ENCODE measurements around the gene AADACL3. TPM values are rescaled to one million over a fixed set of nuclear protein-coding genes. Genes with fewer than 3 reads are reported as not detected.

Gene AADACL3
- polyA plus RNA-seq, 4 donors = not detected

DNA sequence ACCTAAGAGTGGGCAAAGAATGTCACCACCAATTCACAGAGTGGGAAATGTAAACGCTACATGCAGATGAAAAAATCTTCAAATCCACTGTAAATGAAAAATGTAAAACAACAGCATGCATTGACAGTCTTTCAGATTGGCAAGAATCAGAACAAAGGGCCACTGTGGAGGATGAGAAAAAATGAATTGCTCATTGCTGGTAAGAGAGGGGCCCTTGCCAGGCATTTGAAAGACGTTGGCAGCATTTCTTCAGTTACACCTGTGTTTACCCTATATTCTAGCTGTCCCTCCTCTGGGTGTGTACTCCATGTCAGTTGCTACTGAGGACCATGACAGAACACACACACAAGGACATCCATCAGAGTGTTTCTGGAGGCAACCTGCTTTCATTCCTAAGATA lies 25.8 kb upstream of the AADACL3 start:
- Histone ChIP-seq H3K36me3 (ENCODE audit: control insufficient read depth in 3 of 3, insufficient read depth in 2 of 3, low read depth in 1 of 3, low read length in 3 of 3) (no peaks in the 10 kb centered on the region), H3K27me3 (ENCODE audit: control insufficient read depth in 3 of 3, insufficient read depth in 3 of 3, low read length in 3 of 3) (no peaks in the 10 kb centered on the region), H3K4me1 (ENCODE audit: control insufficient read depth in 3 of 3, insufficient read depth in 2 of 3, low read depth in 1 of 3, low read length in 2 of 3) (no peaks in the 10 kb centered on the region), H3K4me3 (ENCODE audit: low read depth in 1 of 3, low read length in 3 of 3) (no peak overlapping the region), H3K27ac (ENCODE audit: low read depth in 1 of 3, low read length in 2 of 3) (no peak overlapping the region), H3K9me3 (ENCODE audit: control insufficient read depth in 2 of 2, insufficient read depth in 1 of 2, low read depth in 1 of 2, low read length in 1 of 2) (no peaks in the 10 kb centered on the region)
- FAIRE-seq = no peak
- WGBS, 3 donors = 25 to 58% (median 33%) methylated on average over 2 of the region's 2 CpGs
- DNase-seq = no peak

DNA sequence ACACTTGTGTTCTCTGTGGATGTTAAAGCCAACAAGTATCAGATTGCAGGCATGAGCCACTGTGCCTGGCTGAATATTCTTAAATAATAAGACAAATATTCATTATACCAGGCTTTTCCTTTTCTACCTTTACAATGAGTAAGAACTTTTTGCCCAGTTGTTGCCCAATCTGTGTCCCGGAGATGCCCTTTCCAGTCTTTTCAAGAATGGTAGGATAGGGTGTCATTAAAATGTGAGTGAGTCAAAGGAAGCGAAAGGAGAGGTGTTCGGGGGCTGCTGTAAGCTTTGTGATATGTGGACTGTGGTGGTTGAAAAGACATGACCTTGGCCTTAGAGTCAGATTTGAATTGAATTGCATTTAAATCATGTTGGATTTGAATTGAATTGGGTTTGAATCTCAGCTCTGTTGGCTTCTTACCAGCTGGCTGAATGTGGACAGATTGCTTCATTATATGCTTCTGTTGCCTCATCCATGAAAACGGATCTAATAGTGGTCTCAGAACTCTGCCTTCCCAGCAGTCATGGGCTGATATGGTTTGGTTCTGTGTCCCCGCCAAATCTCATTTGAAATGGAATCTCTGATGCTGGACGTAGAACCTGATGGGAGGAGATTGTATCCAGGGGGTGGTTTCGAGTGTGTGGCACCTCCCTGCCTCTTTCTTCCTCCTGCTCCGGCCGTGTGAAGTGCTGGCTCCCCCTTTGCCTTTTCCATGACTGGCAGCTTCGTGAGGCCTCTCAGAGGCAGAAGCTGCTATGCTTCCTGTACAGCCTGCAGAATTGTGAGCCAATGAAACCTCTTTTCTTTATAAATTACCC lies 22.7 kb upstream of the AADACL3 start:
- Histone ChIP-seq H3K4me3 (ENCODE audit: low read depth in 1 of 3, low read length in 3 of 3) (no peak overlapping the region), H3K9me3 (ENCODE audit: control insufficient read depth in 2 of 2, insufficient read depth in 1 of 2, low read depth in 1 of 2, low read length in 1 of 2) (no peaks in the 10 kb centered on the region), H3K4me1 (ENCODE audit: control insufficient read depth in 3 of 3, insufficient read depth in 2 of 3, low read depth in 1 of 3, low read length in 2 of 3) (no peaks in the 10 kb centered on the region), H3K27me3 (ENCODE audit: control insufficient read depth in 3 of 3, insufficient read depth in 3 of 3, low read length in 3 of 3) (no peaks in the 10 kb centered on the region), H3K36me3 (ENCODE audit: control insufficient read depth in 3 of 3, insufficient read depth in 2 of 3, low read depth in 1 of 3, low read length in 3 of 3) (no peaks in the 10 kb centered on the region), H3K27ac (ENCODE audit: low read depth in 1 of 3, low read length in 2 of 3) (no peak overlapping the region)
- WGBS, 3 donors = 64 to 76% (median 66%) methylated on average over 10 of the region's 10 CpGs
- no peak for FAIRE-seq
- no peak for DNase-seq

DNA sequence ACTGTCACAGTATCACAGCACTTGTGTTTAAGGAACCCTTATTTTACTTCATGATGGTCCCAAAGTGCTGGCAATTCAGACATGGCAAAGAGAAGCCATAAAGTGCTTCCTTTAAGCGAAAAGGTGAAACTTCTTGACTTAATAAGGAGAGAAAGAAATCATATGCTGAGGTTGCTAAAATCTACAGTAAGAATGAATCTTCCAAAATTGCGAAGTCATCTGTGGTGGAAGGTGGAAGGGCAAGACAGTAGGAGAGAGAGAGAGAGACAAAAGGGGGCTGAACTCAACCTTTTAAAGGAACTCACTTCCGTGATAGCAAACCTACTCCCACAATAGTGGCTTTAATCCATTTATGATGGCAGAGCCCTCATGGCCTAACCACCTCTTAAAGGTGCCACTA lies 19.3 kb upstream of the AADACL3 start:
- FAIRE-seq (no peak), DNase-seq (no peak)
- WGBS, 3 donors = 83 to 86% (median 83%) methylated on average over 3 of the region's 3 CpGs
- no peak overlapping the region for H3K4me3 ChIP-seq (ENCODE audit: low read depth in 1 of 3, low read length in 3 of 3)
- no peaks in the 10 kb centered on the region for H3K27me3 ChIP-seq (ENCODE audit: control insufficient read depth in 3 of 3, insufficient read depth in 3 of 3, low read length in 3 of 3)
- H3K27ac ChIP-seq (ENCODE audit: low read depth in 1 of 3, low read length in 2 of 3) = no peak overlapping the region
- no peaks in the 10 kb centered on the region for H3K36me3 ChIP-seq (ENCODE audit: control insufficient read depth in 3 of 3, insufficient read depth in 2 of 3, low read depth in 1 of 3, low read length in 3 of 3)
- H3K4me1 ChIP-seq (ENCODE audit: control insufficient read depth in 3 of 3, insufficient read depth in 2 of 3, low read depth in 1 of 3, low read length in 2 of 3) = no peaks in the 10 kb centered on the region
- no peaks in the 10 kb centered on the region for H3K9me3 ChIP-seq (ENCODE audit: control insufficient read depth in 2 of 2, insufficient read depth in 1 of 2, low read depth in 1 of 2, low read length in 1 of 2)

DNA sequence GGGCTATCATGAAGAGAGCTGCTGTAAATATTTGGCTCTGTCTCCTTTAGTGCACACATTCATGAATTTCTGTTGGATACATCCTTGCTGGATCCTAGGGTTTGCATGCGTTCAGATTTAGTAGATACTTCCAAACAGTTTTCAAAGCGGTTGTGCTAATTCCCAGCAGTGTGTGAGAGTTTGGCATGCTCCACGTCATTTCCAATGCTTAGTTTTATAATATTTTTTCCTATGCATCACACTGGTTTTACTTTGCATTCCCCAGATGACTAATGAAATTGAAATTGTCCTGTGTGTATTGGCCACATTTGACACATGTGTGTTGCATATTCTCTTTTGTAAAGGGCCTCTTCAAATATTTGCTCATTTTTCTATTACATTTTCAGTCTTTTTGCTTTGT lies 18.5 kb upstream of the AADACL3 start:
- FAIRE-seq (no peak), DNase-seq (no peak)
- Histone ChIP-seq H3K36me3 (ENCODE audit: control insufficient read depth in 3 of 3, insufficient read depth in 2 of 3, low read depth in 1 of 3, low read length in 3 of 3) (no peaks in the 10 kb centered on the region), H3K27me3 (ENCODE audit: control insufficient read depth in 3 of 3, insufficient read depth in 3 of 3, low read length in 3 of 3) (no peaks in the 10 kb centered on the region), H3K9me3 (ENCODE audit: control insufficient read depth in 2 of 2, insufficient read depth in 1 of 2, low read depth in 1 of 2, low read length in 1 of 2) (no peaks in the 10 kb centered on the region), H3K4me1 (ENCODE audit: control insufficient read depth in 3 of 3, insufficient read depth in 2 of 3, low read depth in 1 of 3, low read length in 2 of 3) (no peaks in the 10 kb centered on the region), H3K4me3 (ENCODE audit: low read depth in 1 of 3, low read length in 3 of 3) (no peak overlapping the region), H3K27ac (ENCODE audit: low read depth in 1 of 3, low read length in 2 of 3) (no peak overlapping the region)
- WGBS, 3 donors = 78 to 89% (median 85%) methylated on average over 3 of the region's 3 CpGs

DNA sequence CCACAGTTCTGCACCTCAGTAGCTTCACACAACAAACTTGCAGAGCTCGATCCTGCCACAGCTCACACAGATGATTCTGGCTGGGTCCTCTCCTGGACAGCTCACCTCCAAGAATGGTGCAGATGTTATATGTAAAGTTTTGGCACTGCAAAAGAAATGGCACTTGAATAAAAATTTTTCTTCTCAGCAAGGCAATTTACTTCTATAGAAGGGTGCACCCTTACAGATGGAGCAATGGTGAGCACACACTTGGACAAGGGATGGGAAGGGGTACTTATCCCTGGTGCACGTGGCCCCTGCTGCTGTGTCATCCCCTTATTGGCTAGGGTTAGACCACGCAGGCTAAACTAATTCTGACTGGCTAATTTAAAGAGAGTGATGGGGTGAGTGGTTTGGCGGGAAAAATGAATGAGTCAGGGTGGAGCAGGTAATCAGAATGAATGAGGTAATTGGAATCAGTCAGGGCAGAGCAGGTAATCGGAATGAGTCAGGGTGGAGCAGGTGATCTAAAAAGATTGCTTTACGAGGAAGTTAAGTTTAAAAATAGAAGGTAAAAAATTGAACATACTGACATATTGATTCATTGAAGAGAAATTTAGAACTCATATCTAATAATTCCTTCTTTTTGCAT lies 12.0 kb upstream of the AADACL3 start:
- FAIRE-seq = no peak
- WGBS, 3 donors = 49 to 69% (median 55%) methylated on average over 6 of the region's 6 CpGs
- peaks cover 0 to 3% (median 0%) of the 10 kb centered on the region in 3 donors for H3K4me1 ChIP-seq (ENCODE audit: control insufficient read depth in 3 of 3, insufficient read depth in 2 of 3, low read depth in 1 of 3, low read length in 2 of 3)

DNA sequence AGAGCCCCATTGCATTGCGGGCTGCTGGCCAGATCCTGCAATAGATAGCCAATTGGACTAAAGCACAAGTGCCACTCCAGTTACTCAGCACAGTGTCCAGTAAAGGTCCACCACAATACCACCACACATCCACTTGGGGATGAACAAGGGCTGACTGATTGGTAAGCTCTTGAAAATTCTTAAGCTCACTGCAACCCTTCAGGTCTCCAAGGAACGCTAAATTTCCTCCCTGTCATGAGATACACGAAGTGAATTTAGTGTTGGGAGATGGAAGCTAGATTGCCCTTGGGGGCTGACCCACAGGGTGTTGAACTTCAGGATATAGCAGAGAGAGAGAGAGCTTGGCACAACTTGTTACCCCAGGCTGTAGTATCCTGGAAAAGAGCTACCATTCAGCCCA lies 9.8 kb upstream of the AADACL3 start:
- H3K27ac ChIP-seq (ENCODE audit: low read depth in 1 of 3, low read length in 2 of 3) = no peak overlapping the region
- no peaks in the 10 kb centered on the region for H3K36me3 ChIP-seq (ENCODE audit: control insufficient read depth in 3 of 3, insufficient read depth in 2 of 3, low read depth in 1 of 3, low read length in 3 of 3)
- H3K4me3 ChIP-seq (ENCODE audit: low read depth in 1 of 3, low read length in 3 of 3) = no peak overlapping the region
- peaks cover 0 to 16% of the 10 kb centered on the region in 2 donors for H3K9me3 ChIP-seq (ENCODE audit: control insufficient read depth in 2 of 2, insufficient read depth in 1 of 2, low read depth in 1 of 2, low read length in 1 of 2)
- H3K4me1 ChIP-seq (ENCODE audit: control insufficient read depth in 3 of 3, insufficient read depth in 2 of 3, low read depth in 1 of 3, low read length in 2 of 3) = peaks cover 0 to 10% (median 0%) of the 10 kb centered on the region in 3 donors
- FAIRE-seq = no peak
- H3K27me3 ChIP-seq (ENCODE audit: control insufficient read depth in 3 of 3, insufficient read depth in 3 of 3, low read length in 3 of 3) = peaks cover 0 to 4% (median 0%) of the 10 kb centered on the region in 3 donors
- DNase-seq = no peak
- WGBS, 3 donors = 86 to 89% (median 88%) methylated on average over 3 of the region's 3 CpGs

More for the DNA sequence above, 12.0 kb upstream of the AADACL3 start:
- Histone ChIP-seq H3K36me3 (ENCODE audit: control insufficient read depth in 3 of 3, insufficient read depth in 2 of 3, low read depth in 1 of 3, low read length in 3 of 3) (no peaks in the 10 kb centered on the region), H3K4me3 (ENCODE audit: low read depth in 1 of 3, low read length in 3 of 3) (no peak overlapping the region), H3K27me3 (ENCODE audit: control insufficient read depth in 3 of 3, insufficient read depth in 3 of 3, low read length in 3 of 3) (peaks cover 0 to 4% (median 0%) of the 10 kb centered on the region in 3 donors), H3K27ac (ENCODE audit: low read depth in 1 of 3, low read length in 2 of 3) (no peak overlapping the region), H3K9me3 (ENCODE audit: control insufficient read depth in 2 of 2, insufficient read depth in 1 of 2, low read depth in 1 of 2, low read length in 1 of 2) (peaks cover 0 to 16% of the 10 kb centered on the region in 2 donors)
- no peak for DNase-seq

DNA sequence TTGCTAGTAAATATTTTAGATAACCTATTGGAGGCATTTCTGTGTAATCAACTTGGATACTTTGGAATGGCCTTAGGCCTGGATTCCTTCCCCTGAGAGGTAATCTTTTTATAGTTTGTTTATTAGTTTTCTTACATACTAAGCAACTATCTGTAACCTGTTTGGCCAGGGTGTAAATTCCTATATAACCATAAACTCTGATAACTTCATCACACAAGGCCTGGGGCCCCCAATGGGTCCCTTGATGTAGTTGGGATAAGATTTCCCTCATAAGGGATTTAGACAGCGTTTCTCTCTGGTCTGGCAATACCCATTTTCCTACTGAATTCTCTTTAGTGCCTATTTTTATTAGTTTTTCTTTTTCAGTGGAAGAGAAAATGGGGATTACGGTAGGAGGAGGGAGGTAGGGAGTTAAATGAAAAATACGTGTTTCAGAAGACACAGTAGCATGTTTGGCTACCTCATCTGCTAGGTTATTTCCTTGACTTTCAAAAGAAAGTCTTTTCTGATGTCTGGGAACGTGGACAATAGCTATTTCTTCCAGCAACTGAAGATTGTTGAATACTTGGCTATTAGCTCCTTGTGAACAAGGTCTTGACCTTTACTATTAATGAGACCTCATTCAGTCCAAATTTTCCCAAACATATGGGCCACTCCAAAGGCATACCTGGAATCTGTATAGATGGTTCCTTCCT lies 7.4 kb upstream of the AADACL3 start:
- FAIRE-seq (no peak), DNase-seq (peak in 1 of 2 donors; percentile 87)
- H3K36me3 ChIP-seq (ENCODE audit: control insufficient read depth in 3 of 3, insufficient read depth in 2 of 3, low read depth in 1 of 3, low read length in 3 of 3) = no peaks in the 10 kb centered on the region
- WGBS, 3 donors = 36 to 53% (median 42%) methylated on average over 4 of the region's 4 CpGs
- H3K27me3 ChIP-seq (ENCODE audit: control insufficient read depth in 3 of 3, insufficient read depth in 3 of 3, low read length in 3 of 3) = peaks cover 0 to 2% (median 0%) of the 10 kb centered on the region in 3 donors
- H3K4me3 ChIP-seq (ENCODE audit: low read depth in 1 of 3, low read length in 3 of 3) = no peak overlapping the region
- peaks cover 0 to 10% (median 0%) of the 10 kb centered on the region in 3 donors for H3K4me1 ChIP-seq (ENCODE audit: control insufficient read depth in 3 of 3, insufficient read depth in 2 of 3, low read depth in 1 of 3, low read length in 2 of 3)
- peak overlapping the region in 1 of 3 donors; percentile 67 for H3K27ac ChIP-seq (ENCODE audit: low read depth in 1 of 3, low read length in 2 of 3)
- H3K9me3 ChIP-seq (ENCODE audit: control insufficient read depth in 2 of 2, insufficient read depth in 1 of 2, low read depth in 1 of 2, low read length in 1 of 2) = peaks cover 0 to 10% of the 10 kb centered on the region in 2 donors

DNA sequence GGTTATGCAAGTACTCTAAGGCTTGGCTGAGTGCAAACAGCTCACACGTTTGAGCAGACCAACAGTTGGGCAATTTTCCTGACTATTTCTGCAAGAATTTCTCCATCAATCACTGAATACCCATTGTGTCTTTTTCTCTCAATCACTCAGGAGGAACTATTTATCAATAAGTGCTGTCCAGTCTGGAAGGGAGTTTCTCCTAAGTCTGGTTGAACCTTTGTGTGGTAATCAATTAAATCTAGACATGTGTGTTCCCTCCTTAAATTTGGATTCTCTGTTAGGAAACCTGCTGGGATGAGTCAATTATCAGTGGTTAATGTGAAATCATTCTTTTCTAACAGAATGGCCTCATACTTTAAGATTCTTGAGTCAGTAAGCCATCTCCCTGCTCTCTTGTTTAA lies 6.8 kb upstream of the AADACL3 start:
- H3K9me3 ChIP-seq (ENCODE audit: control insufficient read depth in 2 of 2, insufficient read depth in 1 of 2, low read depth in 1 of 2, low read length in 1 of 2) = peaks cover 0 to 4% of the 10 kb centered on the region in 2 donors
- H3K36me3 ChIP-seq (ENCODE audit: control insufficient read depth in 3 of 3, insufficient read depth in 2 of 3, low read depth in 1 of 3, low read length in 3 of 3) = no peaks in the 10 kb centered on the region
- DNase-seq (peak in 1 of 2 donors; percentile 62), FAIRE-seq (no peak)
- H3K4me3 ChIP-seq (ENCODE audit: low read depth in 1 of 3, low read length in 3 of 3) = no peak overlapping the region
- WGBS, 3 donors = 15 to 24% (median 22%) methylated on average over 1 of the region's 1 CpG
- no peaks in the 10 kb centered on the region for H3K27me3 ChIP-seq (ENCODE audit: control insufficient read depth in 3 of 3, insufficient read depth in 3 of 3, low read length in 3 of 3)
- peaks cover 0 to 10% (median 0%) of the 10 kb centered on the region in 3 donors for H3K4me1 ChIP-seq (ENCODE audit: control insufficient read depth in 3 of 3, insufficient read depth in 2 of 3, low read depth in 1 of 3, low read length in 2 of 3)
- H3K27ac ChIP-seq (ENCODE audit: low read depth in 1 of 3, low read length in 2 of 3) = peak overlapping the region in 1 of 3 donors; percentile 67
